ENCODE data around the gene PARD3. TPM values are rescaled to one million over a fixed set of nuclear protein-coding genes. Genes with fewer than 3 reads are reported as not detected.

PARD3 gene
- total RNA-seq, 6 donors from 2014 or later: 30.6 to 108 (median 50.6) TPM

GRCh38 chr10:34207343-34207742, 607.8 kb downstream of the PARD3 start:
- DNase-seq (no peak), ATAC-seq (ENCODE audit: low FRiP score in 2 of 2) (no peak)
- TF ChIP-seq POLR2A (IDR thresholded peaks at IDR 0.05) (no peak), EP300 (IDR thresholded peaks at IDR 0.05) (no peak)
- Histone ChIP-seq H3K27ac (no peak overlapping the region), H3K9me3 (no peaks in the 10 kb centered on the region), H3K4me3 (no peak overlapping the region), H3K27me3 (no peaks in the 10 kb centered on the region), H3K36me3 (no peaks in the 10 kb centered on the region), H3K4me1 (no peaks in the 10 kb centered on the region)
- WGBS, 2 donors: 79 to 87% methylated on average over 3 of the region's 3 CpGs

- no peak overlapping the region for H3K27ac ChIP-seq
- H3K4me1 ChIP-seq: no peaks in the 10 kb centered on the region
- H3K9me3 ChIP-seq: no peaks in the 10 kb centered on the region
- H3K4me3 ChIP-seq: no peak overlapping the region
- ATAC-seq (ENCODE audit: low FRiP score in 2 of 2) (no peak), DNase-seq (no peak)
- WGBS, 2 donors: 86 to 87% methylated on average over 1 of the region's 1 CpG
- TF ChIP-seq POLR2AphosphoS5 (IDR thresholded peaks at IDR 0.05) (no peak), CTCF (IDR thresholded peaks at IDR 0.05) (no peak), POLR2A (IDR thresholded peaks at IDR 0.05) (no peak), EP300 (IDR thresholded peaks at IDR 0.05) (no peak)
- no peaks in the 10 kb centered on the region for H3K36me3 ChIP-seq
- no peaks in the 10 kb centered on the region for H3K27me3 ChIP-seq
These were observed 608.2 kb downstream of the PARD3 start for GRCh38 chr10:34206935-34207268.

- H3K4me3 ChIP-seq: no peak overlapping the region
- 93 to 94% methylated on average over 9 of the region's 9 CpGs for WGBS, 2 donors
- no peak overlapping the region for H3K27ac ChIP-seq
- ATAC-seq (ENCODE audit: low FRiP score in 2 of 2) (no peak), DNase-seq (no peak)
- H3K4me1 ChIP-seq: no peaks in the 10 kb centered on the region
- no peak for TF ChIP-seq CTCF (IDR thresholded peaks at IDR 0.05)
- no peak for TF ChIP-seq POLR2AphosphoS5 (IDR thresholded peaks at IDR 0.05)
- no peak for TF ChIP-seq EP300 (IDR thresholded peaks at IDR 0.05)
- TF ChIP-seq POLR2A (IDR thresholded peaks at IDR 0.05): no peak
- H3K27me3 ChIP-seq: no peaks in the 10 kb centered on the region
- no peaks in the 10 kb centered on the region for H3K9me3 ChIP-seq
- H3K36me3 ChIP-seq: no peaks in the 10 kb centered on the region
These were observed 608.8 kb downstream of the PARD3 start for GRCh38 chr10:34206078-34206934.

- Histone ChIP-seq H3K27ac (no peak overlapping the region), H3K4me1 (peaks cover 0 to 5% (median 0%) of the 10 kb centered on the region in 4 donors), H3K27me3 (no peaks in the 10 kb centered on the region), H3K4me3 (no peak overlapping the region), H3K9me3 (no peaks in the 10 kb centered on the region), H3K36me3 (no peaks in the 10 kb centered on the region)
- TF ChIP-seq POLR2AphosphoS5 (IDR thresholded peaks at IDR 0.05) (no peak), POLR2A (IDR thresholded peaks at IDR 0.05) (no peak), CTCF (IDR thresholded peaks at IDR 0.05) (no peak), EP300 (IDR thresholded peaks at IDR 0.05) (no peak)
- DNase-seq: no peak
- WGBS, 2 donors: 64 to 65% methylated on average over 4 to 5 of the region's 5 CpGs
- peak in 1 of 2 donors; percentile 76 for ATAC-seq (ENCODE audit: low FRiP score in 2 of 2)
These were observed 609.6 kb downstream of the PARD3 start for GRCh38 chr10:34205452-34205851.

- 81 to 82% methylated on average over 7 of the region's 7 CpGs for WGBS, 2 donors
- H3K27ac ChIP-seq: no peak overlapping the region
- H3K4me3 ChIP-seq: no peak overlapping the region
- no peak for TF ChIP-seq EP300 (IDR thresholded peaks at IDR 0.05)
- no peak for TF ChIP-seq POLR2AphosphoS5 (IDR thresholded peaks at IDR 0.05)
- no peak for TF ChIP-seq CTCF (IDR thresholded peaks at IDR 0.05)
- no peak for TF ChIP-seq POLR2A (IDR thresholded peaks at IDR 0.05)
- ATAC-seq (ENCODE audit: low FRiP score in 2 of 2) (no peak), DNase-seq (no peak)
- H3K36me3 ChIP-seq: no peaks in the 10 kb centered on the region
- H3K27me3 ChIP-seq: no peaks in the 10 kb centered on the region
- H3K9me3 ChIP-seq: no peaks in the 10 kb centered on the region
- peaks cover 0 to 6% (median 2%) of the 10 kb centered on the region in 4 donors for H3K4me1 ChIP-seq
These were observed 611.0 kb downstream of the PARD3 start for GRCh38 chr10:34203966-34204630.
